ENCODE measurements around the gene S100P.

S100P gene

DNA sequence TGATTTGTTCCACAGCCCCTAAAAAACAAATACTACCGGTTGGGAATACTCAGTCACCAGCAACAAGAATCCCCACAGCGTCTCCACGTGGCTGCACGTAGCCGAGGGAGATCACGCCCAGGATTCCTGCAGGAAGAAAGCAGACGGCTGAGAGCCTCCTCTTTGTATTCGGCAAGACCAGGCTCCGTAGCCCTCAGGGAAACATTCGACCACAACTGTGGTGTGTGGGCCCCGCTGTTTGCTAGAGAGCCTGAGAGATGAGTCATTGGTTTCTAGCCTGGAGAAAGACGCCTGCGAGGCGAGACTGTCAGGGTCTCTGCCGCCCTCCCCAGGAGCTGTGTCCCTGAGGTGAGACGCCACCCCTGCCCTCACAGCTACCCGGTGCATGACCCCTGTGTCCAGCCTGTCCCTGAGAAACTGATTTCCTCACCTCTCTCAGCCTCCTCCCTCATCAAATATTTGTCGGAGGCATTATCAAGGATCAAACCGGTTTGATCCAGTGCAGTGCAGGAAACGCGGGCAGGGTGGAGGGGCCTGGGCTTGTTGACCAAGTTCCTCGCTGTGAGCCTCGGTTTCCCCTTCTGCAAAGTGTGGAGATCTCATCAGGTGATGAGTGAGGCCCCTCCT lies 4.7 kb upstream of the S100P start:
- H3K4me1 ChIP-seq (ENCODE audit: low read depth, poor library complexity, severe bottlenecking) = peaks cover 5% of the 10 kb centered on the region

GRCh38 chr4:6689506-6689960 lies 4.1 kb upstream of the S100P start:
- no peak overlapping the region for H3K9ac ChIP-seq
- H3K79me2 ChIP-seq (ENCODE audit: insufficient read depth, low read depth) = no peaks in the 10 kb centered on the region
- TF ChIP-seq CTCF (conservative IDR thresholded peaks at IDR 0.05; ENCODE audit: low read depth, low read length) = no peak
- no peak overlapping the region for H3K4me3 ChIP-seq (IDR thresholded peaks at IDR 0.05; ENCODE audit: insufficient read depth, low read depth, low read length)
- H3K27me3 ChIP-seq (ENCODE audit: insufficient read depth, low read depth) = no peaks in the 10 kb centered on the region
- H2AFZ ChIP-seq (ENCODE audit: low read depth) = no peak overlapping the region
- no peak overlapping the region for H3K4me2 ChIP-seq
- no peak overlapping the region for H3K27ac ChIP-seq
- H3K4me1 ChIP-seq (ENCODE audit: low read depth, poor library complexity, severe bottlenecking) = peaks cover 5% of the 10 kb centered on the region
- H4K20me1 ChIP-seq (ENCODE audit: insufficient read depth) = no peaks in the 10 kb centered on the region
- no peaks in the 10 kb centered on the region for H3K36me3 ChIP-seq (ENCODE audit: insufficient read depth)

More for the DNA sequence above, 4.7 kb upstream of the S100P start:
- Histone ChIP-seq H2AFZ (ENCODE audit: low read depth) (no peak overlapping the region), H3K36me3 (ENCODE audit: insufficient read depth) (no peaks in the 10 kb centered on the region), H3K9ac (no peak overlapping the region), H4K20me1 (ENCODE audit: insufficient read depth) (no peaks in the 10 kb centered on the region), H3K27me3 (ENCODE audit: insufficient read depth, low read depth) (no peaks in the 10 kb centered on the region), H3K27ac (no peak overlapping the region), H3K4me2 (no peak overlapping the region), H3K79me2 (ENCODE audit: insufficient read depth, low read depth) (no peaks in the 10 kb centered on the region), H3K4me3 (IDR thresholded peaks at IDR 0.05; ENCODE audit: insufficient read depth, low read depth, low read length) (no peak overlapping the region)
- TF ChIP-seq CTCF (conservative IDR thresholded peaks at IDR 0.05; ENCODE audit: low read depth, low read length) = no peak

GRCh38 chr4:6692379-6692778 lies 1.3 kb upstream of the S100P start:
- H3K27ac ChIP-seq = no peak overlapping the region
- H3K27me3 ChIP-seq (ENCODE audit: insufficient read depth, low read depth) = no peaks in the 10 kb centered on the region
- no peak overlapping the region for H3K4me3 ChIP-seq (IDR thresholded peaks at IDR 0.05; ENCODE audit: insufficient read depth, low read depth, low read length)
- no peaks in the 10 kb centered on the region for H3K79me2 ChIP-seq (ENCODE audit: insufficient read depth, low read depth)
- no peak overlapping the region for H3K9ac ChIP-seq
- no peaks in the 10 kb centered on the region for H3K36me3 ChIP-seq (ENCODE audit: insufficient read depth)
- no peak for TF ChIP-seq CTCF (conservative IDR thresholded peaks at IDR 0.05; ENCODE audit: low read depth, low read length)
- no peak overlapping the region for H2AFZ ChIP-seq (ENCODE audit: low read depth)
- peaks cover 5% of the 10 kb centered on the region for H3K4me1 ChIP-seq (ENCODE audit: low read depth, poor library complexity, severe bottlenecking)
- H3K4me2 ChIP-seq = no peak overlapping the region
- no peaks in the 10 kb centered on the region for H4K20me1 ChIP-seq (ENCODE audit: insufficient read depth)

DNA sequence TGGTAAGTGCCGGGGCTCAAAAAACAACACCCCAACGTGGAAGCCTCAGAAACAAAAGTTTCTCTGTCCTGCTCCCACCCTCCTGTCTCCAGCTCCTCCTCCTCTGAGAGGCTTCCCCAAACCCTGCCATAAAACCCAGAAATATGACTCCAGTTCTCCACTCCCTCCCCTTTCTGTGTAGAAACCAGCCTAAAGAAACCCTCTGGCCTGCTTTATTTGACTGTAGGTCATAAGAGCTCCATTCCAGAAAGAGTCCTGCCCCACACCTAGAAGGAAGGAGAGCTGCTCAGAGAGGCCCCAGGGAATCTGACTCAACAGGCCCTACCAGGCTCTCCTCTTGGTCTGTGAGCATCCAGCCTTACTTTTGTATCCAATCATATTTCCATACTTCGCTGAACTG lies 872 bp upstream of the S100P start:
- H3K4me2 ChIP-seq = no peak overlapping the region
- TF ChIP-seq CTCF (conservative IDR thresholded peaks at IDR 0.05; ENCODE audit: low read depth, low read length) = no peak
- H3K36me3 ChIP-seq (ENCODE audit: insufficient read depth) = no peaks in the 10 kb centered on the region
- H3K9ac ChIP-seq = no peak overlapping the region
- no peaks in the 10 kb centered on the region for H4K20me1 ChIP-seq (ENCODE audit: insufficient read depth)
- no peaks in the 10 kb centered on the region for H3K79me2 ChIP-seq (ENCODE audit: insufficient read depth, low read depth)
- H3K4me3 ChIP-seq (IDR thresholded peaks at IDR 0.05; ENCODE audit: insufficient read depth, low read depth, low read length) = no peak overlapping the region
- no peak overlapping the region for H3K27ac ChIP-seq
- H2AFZ ChIP-seq (ENCODE audit: low read depth) = no peak overlapping the region
- peaks cover 5% of the 10 kb centered on the region for H3K4me1 ChIP-seq (ENCODE audit: low read depth, poor library complexity, severe bottlenecking)
- H3K27me3 ChIP-seq (ENCODE audit: insufficient read depth, low read depth) = no peaks in the 10 kb centered on the region
